GM19328 (cell line): ENCODE results near the gene ACTMAP.

Source experiments
- ATAC-seq: cut with Tn5 transposase; IDR thresholded peaks from one replicate; pipeline ENCODE4 v1.9.1; 2021; ENCODE audit warnings: mild to moderate bottlenecking, moderate library complexity; ENCODE audit not compliant: unreplicated experiment

The ACTMAP gene

DNA sequence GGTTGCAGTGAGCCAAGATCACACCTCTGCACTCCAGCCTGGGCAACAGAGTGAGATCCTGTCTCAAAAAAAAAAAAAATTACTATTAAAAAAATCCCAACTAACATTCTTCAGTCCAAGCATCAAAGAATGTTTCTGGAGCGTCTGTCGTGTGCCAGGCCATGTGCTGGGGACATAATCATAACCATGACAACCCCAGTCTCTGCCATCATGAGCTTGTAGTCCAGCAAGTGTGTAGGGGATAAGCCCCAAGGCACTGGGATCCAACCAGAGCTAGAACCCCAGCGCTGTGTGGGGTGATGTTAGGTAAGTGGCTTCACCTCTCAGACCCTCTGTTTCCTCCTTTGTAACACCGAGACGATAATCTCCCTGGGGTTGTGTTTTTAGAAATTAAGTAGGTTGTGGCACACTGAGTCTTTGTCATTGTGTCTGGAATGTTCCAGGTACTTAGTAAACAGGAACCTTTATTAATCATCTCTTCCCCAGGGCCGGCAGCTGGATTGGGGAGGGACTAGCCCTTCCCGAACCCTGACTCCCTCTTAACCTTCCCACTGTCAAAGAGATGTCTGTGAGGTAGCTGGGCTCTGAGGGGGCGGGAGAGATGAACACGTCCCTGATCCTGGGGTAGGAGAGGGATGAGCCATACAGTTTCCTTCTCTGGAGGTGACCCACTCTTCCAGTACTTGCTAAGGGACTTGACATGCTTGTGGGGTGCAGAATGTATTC, 28.2 kb downstream of the ACTMAP start:
- ATAC-seq: no peak

DNA sequence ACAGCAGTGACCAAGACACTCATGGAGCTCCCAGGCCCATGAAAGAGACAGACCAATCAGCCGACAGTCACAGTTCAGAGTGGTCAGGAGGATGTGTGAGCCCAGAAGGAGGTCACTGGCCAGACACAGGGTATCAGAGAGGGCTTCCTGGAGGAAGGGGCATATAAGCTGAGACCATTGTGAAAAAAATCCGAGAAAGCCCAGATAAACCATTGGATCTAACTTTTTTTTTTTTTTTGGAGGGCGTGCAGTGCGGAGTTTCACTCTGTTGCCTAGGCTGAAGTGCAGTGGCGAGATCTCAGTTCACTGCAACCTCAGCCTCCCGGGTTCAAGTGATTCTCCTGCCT, 29.2 kb downstream of the ACTMAP start:
- ATAC-seq: no peak

DNA sequence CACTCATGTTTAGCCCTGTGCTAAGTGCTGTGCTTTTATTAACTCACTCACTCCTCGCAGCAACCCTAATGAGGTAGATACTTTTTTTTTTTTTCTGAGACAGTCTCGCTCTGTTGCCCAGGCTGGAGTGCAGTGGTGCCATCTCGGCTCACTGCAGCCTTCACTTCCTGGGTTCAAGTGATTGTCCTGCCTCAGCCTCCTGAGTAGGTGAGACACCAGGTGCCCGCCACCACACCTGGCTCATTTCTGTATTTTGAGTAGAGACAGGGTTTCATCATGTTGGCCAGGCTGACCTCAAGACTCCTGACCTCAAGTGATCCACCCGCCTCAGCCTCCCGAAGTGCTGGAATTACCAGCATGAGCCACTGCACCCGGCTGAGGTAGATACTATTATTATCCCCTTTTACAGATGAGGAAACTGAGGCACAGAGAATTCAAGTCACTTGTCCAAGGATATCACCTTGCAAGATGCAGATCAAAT, 30.8 kb downstream of the ACTMAP start:
- ATAC-seq: no peak

DNA sequence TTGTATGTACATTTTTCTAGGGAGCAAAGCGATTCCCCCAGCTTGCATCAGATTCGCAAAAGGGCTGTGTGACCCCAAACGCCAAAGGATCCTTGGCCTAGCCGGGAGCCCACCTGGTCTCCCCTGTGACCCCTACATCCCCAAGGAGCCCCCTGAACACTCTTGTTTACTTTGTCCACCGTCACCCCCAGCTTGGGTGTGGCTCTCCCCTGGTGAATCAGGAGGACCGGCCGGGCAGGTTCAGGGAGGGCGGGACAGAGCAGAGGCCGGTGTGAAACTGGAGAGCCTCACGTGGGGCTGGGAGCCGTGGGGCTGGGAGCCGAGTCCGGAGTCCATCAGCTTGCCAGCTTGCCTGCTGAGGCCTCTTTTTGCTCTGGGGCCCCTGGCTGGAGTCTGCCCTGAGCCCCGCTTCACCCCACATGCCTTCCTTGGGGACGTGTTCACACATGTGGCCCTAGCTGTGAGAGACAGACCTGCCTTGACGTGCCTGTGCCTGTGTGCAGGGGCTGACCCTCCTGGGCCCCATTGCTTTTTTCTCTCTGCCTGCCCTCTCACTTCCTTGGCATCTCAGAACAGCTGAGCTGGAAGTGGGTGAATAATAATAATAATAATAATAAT, 31.4 kb downstream of the ACTMAP start:
- no peak for ATAC-seq

DNA sequence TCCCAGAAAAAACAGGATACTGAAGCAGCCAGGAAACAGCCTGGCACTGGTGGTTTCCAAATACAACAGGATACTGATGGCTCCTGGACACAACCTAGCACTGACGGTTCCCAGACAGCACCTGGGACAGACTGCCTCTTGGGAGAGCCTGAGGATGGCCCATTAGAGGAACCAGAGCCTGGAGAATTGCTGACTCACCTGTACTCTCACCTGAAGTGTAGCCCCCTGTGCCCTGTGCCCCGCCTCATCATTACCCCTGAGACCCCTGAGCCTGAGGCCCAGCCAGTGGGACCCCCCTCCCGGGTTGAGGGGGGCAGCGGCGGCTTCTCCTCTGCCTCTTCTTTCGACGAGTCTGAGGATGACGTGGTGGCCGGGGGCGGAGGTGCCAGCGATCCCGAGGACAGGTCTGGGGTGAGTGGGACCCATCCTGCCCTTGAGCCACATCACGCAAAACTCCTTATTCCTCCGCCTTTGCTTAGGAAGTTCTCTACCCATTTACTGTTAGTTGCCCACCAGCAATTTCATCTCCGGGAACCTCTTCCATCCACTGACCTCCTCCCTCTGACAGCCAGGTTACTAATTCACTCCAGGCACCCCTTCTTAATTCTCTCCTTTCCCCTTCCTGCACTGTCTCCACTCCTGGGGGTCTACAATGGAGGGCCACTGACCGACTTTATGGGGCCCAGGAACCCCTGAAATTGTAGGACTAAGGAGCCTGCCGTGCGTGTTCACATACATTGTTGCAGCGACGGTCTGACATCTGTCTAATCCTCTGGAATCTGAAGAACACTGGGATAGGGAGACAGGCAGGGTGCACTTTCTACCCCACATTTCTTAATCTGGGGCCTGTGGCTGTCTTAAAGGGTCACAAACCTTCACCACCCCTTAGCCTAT, 32.1 kb downstream of the ACTMAP start:
- no peak for ATAC-seq

DNA sequence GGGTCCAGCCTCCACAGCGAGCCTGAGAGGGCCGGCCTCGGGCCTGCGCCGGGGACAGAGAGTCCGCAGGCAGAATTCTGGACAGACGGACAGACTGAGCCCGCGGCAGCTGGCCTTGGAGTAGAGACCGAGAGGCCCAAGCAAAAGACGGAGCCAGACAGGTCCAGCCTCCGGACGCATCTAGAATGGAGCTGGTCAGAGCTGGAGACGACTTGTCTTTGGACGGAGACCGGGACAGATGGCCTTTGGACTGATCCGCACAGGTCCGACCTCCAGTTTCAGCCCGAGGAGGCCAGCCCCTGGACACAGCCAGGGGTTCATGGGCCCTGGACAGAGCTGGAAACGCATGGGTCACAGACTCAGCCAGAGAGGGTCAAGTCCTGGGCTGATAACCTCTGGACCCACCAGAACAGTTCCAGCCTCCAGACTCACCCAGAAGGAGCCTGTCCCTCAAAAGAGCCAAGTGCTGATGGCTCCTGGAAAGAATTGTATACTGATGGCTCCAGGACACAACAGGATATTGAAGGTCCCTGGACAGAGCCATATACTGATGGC, 32.9 kb downstream of the ACTMAP start:
- ATAC-seq: no peak

DNA sequence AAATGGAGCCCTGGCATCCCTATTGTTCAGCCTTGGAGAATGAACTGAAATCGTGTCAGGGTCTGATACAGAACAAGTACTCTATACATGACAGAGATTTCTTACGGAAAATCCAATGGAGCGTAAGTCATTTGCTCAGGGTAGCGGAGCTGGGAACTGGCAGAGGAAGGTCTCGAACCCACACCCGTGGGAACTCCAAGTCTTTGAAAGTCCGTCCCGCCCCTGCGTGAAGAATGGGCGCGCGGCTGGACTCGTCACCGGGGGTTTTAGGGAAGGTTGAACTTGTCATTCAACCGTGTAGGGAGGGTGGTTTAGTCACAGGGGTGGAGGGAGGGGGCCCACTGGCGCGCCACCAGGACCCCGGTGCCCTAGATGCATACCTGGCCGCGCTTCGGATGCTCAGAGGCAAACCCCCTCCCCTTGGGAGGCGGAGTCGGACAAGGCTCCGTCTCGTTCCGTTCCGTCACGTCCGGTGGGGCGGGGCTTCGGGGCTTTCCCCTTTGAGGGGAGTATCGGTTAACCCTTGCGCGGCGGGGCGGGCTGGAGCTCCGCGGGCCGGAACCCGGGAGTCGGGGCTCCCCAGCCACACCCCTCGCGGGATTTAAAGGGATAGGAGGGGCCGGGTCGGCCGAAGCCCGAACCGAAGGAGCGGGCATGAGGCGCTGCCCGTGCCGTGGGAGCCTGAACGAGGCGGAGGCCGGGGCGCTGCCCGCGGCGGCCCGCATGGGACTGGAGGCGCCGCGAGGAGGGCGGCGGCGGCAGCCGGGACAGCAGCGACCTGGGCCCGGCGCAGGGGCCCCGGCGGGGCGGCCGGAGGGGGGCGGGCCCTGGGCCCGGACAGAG, 33.6 kb downstream of the ACTMAP start, which contains the start of the genes COQ8B and ITPKC:
COQ8B (minus strand) TSS at position 405 of the 843 bp plus-strand sequence. CDS start 2,254 bp downstream, outside the sequence.
ITPKC (plus strand) TSS at position 631 of the 843 bp plus-strand sequence; CDS start at position 655, 24 bp downstream.
- peak; percentile 68 for ATAC-seq

DNA sequence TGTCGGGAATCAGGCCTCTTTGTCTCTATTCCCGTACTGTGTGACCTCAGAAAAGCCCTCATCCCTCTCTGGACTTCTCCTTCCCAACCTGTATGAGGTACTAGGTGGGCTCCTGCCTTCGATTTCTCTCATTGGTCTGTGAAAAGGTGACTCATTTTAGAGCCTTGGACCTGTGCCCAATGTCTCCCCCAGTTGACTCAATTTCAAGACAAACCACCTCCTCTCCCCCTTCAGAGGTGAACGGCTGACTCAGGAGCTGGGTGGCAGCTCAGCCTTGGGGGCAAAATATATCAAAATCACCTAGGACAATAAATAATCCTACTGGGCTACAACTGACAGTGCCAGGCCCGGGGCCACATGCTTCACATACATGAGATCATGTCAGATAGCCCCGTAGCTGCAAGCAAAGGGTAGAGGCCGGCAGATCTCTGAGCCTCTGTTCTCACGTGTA, 34.2 kb downstream of the ACTMAP start:
- ATAC-seq: no peak

DNA sequence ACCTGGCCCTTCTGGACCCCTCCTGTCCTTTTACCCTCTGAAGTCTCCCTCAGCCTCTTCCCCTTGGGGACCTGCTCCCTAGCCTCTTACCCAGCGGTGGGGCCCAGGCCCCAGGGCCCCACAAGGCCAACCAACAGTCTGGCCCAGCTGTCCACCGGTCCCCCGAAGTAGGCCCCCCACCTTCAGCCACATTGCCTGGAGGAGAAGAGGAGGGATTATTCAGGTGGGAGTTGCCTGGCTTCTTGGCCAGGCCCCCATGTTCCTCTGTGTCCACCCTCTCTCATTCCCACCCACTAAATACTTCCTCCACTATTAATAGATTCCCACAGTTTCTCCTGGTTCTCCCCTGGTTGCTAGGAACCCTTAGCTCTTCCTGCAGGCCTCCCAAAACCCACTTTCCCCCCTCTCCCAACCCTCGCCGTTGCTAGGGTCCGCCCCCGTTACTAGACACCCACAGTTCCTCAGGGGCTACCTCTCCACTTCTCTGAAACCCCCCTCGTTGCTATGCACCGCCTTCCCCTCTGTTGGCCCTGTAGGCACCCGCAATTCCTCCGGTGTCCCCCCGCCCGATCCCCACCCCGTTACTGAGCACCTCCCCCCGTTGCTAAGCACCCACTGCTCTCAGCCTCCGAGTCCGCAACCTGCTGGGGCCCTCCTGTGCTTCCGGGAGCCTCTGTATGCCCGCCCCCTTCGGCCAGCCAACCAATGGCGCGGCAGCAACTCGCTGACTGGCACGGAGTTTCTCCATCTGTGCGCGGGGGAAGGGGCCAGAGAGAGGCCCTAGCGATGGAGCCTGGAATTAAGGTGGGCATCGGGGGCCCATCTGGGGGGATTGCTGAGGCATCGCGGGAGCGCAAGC, 35.6 kb downstream of the ACTMAP start:
- peak; percentile 49 for ATAC-seq

DNA sequence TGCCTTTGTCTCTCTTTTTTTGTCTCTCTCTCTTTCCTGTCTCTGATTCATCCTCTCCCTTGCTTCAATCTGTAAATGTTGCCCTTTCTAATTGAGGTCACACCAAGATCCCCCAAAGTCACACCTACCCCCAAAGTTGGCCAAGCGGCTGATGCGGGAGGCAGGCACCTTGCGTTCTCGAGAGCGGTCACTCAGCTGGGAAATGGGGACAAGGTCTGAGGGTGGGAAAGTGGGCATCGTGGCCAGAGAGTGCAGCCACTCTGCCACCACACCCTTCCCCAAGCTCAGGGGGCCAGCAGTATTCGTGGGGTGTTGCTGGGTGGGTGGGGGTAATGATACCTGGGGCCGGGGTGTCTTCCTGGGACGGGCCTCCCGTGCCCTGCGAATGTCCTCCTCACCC, 36.3 kb downstream of the ACTMAP start:
- ATAC-seq: no peak

DNA sequence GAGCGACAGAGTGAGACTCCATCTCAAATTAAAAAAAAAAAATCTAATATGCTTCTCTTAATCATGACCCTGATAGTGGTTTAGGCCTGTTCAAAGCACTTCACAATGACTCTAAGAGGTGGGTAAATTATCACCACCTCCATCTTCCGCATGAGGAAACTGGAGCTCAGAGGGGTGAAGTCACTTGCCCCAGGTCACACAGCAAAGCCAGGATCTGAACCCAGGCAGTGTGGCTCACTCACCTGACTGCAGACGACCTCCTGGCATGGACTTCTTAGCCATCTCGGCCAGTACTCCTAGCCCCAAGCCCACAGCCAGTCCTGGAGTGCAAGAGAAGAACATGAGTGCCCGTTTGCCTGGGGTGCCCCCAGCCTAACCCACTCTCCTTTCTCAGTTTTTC, 40.5 kb downstream of the ACTMAP start:
- ATAC-seq: no peak

DNA sequence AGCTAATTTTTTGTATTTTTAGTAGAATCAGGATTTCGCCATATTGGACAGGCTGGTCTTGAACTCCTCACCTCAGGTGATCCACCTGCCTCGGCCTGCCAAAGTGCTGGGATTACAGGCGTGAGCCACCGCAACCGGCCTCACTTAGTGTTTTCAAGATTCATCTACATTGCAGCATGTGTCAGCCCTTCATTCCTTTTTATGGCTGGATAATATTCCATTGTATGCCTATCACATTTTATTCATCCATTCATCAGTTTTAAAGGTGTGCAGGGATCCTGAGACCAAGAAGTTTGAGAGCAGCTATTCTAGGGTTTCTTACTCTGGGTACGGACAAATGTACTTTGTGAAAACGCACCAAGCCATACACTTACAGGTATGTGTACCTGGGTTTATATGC, 42.7 kb downstream of the ACTMAP start:
- ATAC-seq: no peak

DNA sequence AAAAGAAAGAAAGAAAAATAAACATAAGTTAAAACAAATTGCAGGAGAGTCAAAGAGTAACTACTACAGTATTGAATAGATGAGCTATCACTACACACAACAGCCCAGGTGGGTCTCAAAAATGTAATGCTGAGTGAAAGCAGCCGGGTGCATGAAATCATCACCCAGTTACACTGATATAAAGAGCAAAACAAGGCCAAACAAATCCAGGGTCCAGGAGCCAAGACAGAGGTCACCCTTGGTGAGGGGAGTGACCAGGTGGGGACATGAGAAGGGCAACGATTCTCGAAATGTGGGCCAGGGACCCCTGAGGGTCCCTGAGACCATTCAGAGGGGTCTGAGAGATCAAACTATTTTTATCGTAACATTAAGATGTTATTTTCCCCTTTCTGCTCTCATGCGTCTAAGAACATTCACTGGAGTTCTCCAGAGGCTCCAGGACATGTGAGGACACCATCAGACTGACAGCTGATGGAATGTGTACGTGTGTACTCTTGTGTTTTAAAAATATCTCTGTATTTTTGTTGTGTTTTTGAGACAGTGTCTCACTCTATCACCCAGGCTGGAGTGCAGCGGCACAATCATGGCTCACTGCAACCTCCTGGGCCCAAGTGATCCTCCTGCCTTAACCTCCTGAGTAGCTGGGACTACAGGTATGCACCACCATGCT, 44.2 kb downstream of the ACTMAP start:
- ATAC-seq: no peak

DNA sequence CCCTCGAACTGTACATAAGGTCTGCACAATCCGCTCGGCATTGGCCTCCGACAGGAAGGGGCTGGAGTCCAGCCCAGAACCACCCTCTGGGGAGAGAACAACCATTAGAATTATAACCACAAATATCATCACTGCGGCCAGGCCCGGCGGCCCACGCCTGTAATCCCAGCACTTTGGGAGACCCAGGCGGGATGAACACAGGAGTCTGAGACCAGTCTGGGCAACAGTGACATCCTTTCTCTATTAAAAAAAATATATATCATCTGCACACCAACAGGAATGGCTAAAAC, 45.0 kb downstream of the ACTMAP start:
- no peak for ATAC-seq

DNA sequence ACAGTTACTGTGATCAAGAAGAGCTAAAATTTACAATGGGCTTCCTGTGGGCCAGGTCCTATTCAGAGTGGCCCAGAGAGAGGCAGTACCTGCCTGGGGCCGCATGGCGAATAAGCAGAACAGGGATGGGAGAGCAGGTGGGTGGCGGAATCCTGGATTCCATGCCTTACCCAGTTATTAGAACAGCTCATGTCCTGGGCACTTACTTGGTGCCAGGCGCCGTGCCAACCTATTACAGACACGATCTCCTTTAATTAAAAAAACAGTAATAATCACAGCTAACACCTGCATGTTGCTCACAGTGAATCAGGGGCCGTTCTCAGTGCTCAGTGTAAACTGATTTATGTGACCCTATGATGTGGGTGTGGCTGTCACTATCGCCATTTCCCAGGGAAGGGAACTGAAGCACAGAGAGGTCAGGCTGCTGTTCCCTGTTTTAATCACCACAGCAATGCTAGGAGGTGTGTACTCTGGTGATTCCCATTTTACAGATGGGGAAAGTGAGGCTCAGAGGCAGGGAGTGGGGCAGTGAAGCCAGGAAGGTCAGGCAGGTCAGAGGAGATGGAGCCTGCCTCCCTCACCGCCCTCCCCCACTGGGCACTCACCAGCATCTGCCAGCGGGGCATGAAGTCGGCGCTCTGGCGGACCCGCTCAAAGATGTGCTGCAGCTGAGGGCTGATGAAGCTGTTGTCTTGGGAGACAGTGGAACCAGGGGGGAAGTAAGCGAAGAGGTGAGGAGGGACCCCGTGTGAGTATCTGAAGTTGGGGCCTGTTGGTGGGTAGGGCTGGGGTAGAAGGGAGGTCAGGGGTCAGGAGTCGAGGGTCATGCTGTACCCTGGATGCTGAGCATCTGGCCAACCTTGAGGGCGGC, 45.6 kb downstream of the ACTMAP start:
- ATAC-seq: no peak

DNA sequence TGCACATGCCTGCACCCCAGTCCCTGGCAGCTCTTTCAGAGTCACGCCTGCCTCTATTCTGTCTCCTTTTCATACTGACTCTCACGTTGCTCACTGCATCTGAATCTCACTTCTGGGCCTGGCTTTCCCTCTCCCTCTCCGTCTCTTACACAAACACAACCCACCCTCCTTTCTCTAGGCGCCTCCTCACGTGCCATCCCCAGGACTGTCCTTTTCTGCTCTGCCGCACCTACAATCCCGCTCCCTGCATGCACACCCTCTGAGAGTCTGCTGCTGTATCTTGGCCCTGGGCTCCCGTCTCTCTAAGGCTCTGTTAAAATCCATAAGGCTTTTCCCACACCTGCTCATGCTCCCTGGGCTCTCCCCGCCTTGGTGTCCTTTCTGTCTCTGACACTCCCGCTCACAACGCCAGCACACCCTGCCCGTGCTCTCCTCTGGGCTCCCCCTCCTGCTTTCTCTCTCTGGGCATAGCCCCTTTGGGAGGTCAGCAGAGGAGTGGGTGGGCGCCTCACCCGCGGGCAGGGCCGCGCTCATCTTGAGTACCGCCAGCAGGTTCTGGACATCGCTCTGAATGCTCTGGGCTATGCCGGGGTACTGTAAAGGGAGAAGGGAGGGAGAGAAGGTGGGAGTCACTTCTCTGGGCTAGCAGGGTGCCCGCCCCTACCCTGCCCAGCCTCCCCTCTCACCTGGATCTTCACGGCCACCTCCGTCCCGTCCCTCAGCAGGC, 47.1 kb downstream of the ACTMAP start:
- no peak for ATAC-seq

DNA sequence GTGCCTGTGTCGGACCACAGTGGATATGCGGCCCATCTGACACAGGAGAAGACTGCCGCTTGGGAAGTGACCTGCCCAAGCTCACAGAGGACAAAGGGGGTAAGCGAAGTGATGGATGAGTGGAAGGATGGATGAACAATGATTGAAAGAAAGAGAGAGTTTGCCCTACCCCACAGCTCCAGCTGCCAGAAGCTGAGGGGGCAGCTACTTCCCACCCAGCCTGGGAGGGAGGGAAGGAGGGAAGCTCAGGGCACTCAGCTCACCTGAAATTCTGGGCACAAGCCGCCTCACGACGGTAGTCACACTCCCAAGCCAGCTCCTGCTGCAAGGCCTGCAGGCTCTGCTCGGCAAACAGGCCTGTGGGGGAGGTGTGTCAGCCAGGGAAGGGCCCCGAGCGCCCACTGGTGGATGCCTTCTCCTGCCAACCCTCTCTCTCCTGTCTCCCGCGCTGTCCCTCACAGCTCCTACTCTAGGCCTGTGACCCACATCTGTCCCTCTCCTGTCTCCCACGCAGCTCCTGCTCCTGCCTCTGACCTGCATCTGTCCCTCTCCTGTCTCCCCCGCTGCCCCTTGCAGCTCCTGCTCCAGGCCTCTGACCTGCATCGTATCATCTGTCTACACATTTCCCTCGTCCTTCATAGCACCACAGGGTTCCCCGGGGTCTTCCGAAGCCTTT, 47.8 kb downstream of the ACTMAP start:
- ATAC-seq: no peak
